Measurements from ENCODE around the gene LRRC3. TPM values are rescaled to one million over a fixed set of nuclear protein-coding genes. Genes with fewer than 3 reads are reported as not detected.

LRRC3 gene
- total and polyA plus RNA-seq, 2 of the 8 experiments (the other 6 are each of a cell fraction or from before 2014, with no cell fraction given): 3.1 to 5.4 TPM

- Histone ChIP-seq H3K79me2 (ENCODE audit: control insufficient read depth in 1 of 2, insufficient read depth in 2 of 2, low read length in 2 of 2) (no peaks in the 10 kb centered on the region), H3K4me1 (replicated peaks in 1 of 4; ENCODE audit: control insufficient read depth in 3 of 4, insufficient read depth in 4 of 4, low read length in 3 of 4) (no peaks in the 10 kb centered on the region; a peak in 1 of 7 replicates), H4K91ac (replicated peaks; ENCODE audit: insufficient read length, low read length) (no peak overlapping the region), H3K36me3 (ENCODE audit: control insufficient read depth in 2 of 4, insufficient read depth in 4 of 4, low read length in 3 of 4) (no peaks in the 10 kb centered on the region), H3K4me3 (ENCODE audit: extremely low read depth in 1 of 4, insufficient read depth in 2 of 4, low read depth in 3 of 4, low read length in 4 of 4) (no peak overlapping the region), H3K56ac (replicated peaks; ENCODE audit: insufficient read length, low read depth, low read length) (no peak overlapping the region), H3K9ac (replicated peaks in 1 of 4; ENCODE audit: extremely low read depth in 1 of 4, low read depth in 3 of 4, low read length in 3 of 4) (no peak overlapping the region), H4K20me1 (replicated peaks in 1 of 2; ENCODE audit: control insufficient read depth in 1 of 2, insufficient read depth in 2 of 2, low read length in 2 of 2) (no peaks in the 10 kb centered on the region), H3K4ac (replicated peaks; ENCODE audit: insufficient read length, low read depth, low read length) (no peak overlapping the region), H3K14ac (ENCODE audit: insufficient read length) (no peak overlapping the region), H2BK15ac (ENCODE audit: low read length) (no peak overlapping the region), H3K27ac (ENCODE audit: low read depth, low read length) (no peak overlapping the region), H3K23ac (ENCODE audit: insufficient read length) (no peak overlapping the region), H2BK20ac (ENCODE audit: low read length) (no peak overlapping the region), H3K18ac (ENCODE audit: extremely low read depth, low read length) (no peak overlapping the region), H3K79me1 (ENCODE audit: low read depth, low read length) (no peaks in the 10 kb centered on the region), H2BK5ac (ENCODE audit: low read depth, low read length) (no peak overlapping the region), H2BK120ac (replicated peaks; ENCODE audit: low read depth, low read length) (no peak overlapping the region), H4K5ac (ENCODE audit: insufficient read length, low read depth, low read length) (no peak overlapping the region), H3K27me3 (replicated peaks in 1 of 4; ENCODE audit: control insufficient read depth in 3 of 4, extremely low read depth in 1 of 4, insufficient read depth in 3 of 4, low read length in 3 of 4) (no peaks in the 10 kb centered on the region), H3K9me3 (ENCODE audit: insufficient read depth in 2 of 2, low read depth in 1 of 2, low read length in 1 of 2) (no peaks in the 10 kb centered on the region), H2AFZ (ENCODE audit: low read length) (no peak overlapping the region), H3K23me2 (ENCODE audit: low read depth, low read length) (no peaks in the 10 kb centered on the region), H2AK5ac (ENCODE audit: low read depth, low read length) (no peak overlapping the region), H2BK12ac (ENCODE audit: low read depth, low read length) (no peak overlapping the region), H4K8ac (ENCODE audit: extremely low read depth, insufficient read depth, low read length) (peak overlapping the region; percentile 35; the same call in 1 of the 2 replicates), H3K4me2 (ENCODE audit: insufficient read depth in 1 of 2, low read depth in 2 of 2, low read length in 2 of 2) (no peak overlapping the region)
- TF ChIP-seq SUZ12 (IDR thresholded peaks at IDR 0.05; ENCODE audit: low read length): no peak
- no peak for TF ChIP-seq CEBPB (IDR thresholded peaks at IDR 0.05; ENCODE audit: low read depth, low read length)
- TF ChIP-seq KDM1A (IDR thresholded peaks at IDR 0.05; ENCODE audit: borderline replicate concordance, low read length): no peak
- TF ChIP-seq TAF1 (IDR thresholded peaks at IDR 0.05; ENCODE audit: low read depth, low read length): no peak
- TF ChIP-seq EGR1 (IDR thresholded peaks at IDR 0.05; ENCODE audit: borderline replicate concordance, low read depth, low read length): no peak
- no peak for TF ChIP-seq SAP30 (IDR thresholded peaks at IDR 0.05; ENCODE audit: insufficient read depth, insufficient replicate concordance, low read length)
- TF ChIP-seq SRF (IDR thresholded peaks at IDR 0.05; ENCODE audit: low read depth, low read length): no peak
- no peak for TF ChIP-seq E2F6 (IDR thresholded peaks at IDR 0.05)
- no peak for TF ChIP-seq SIX5 (IDR thresholded peaks at IDR 0.05; ENCODE audit: low read depth, low read length)
- TF ChIP-seq BCL11A (IDR thresholded peaks at IDR 0.05; ENCODE audit: low read depth in 2 of 2, low read length in 2 of 2): no peak
- no peak for TF ChIP-seq YY1 (IDR thresholded peaks at IDR 0.05; ENCODE audit: low read depth, low read length)
- TF ChIP-seq GTF2F1 (IDR thresholded peaks at IDR 0.05; ENCODE audit: borderline replicate concordance, low read depth, low read length): no peak
- TF ChIP-seq MAX (IDR thresholded peaks at IDR 0.05): no peak
- POLR2A ChIA-PET (ENCODE audit: partially characterized antibody): interaction anchor here (0.6 to 1.6 kb wide), 2 partner anchors 42 to 47 kb away, joined by 3 to 4 read pairs; no protein-coding TSS in a partner anchor
- CTCF ChIA-PET (ENCODE audit: partially characterized antibody): interaction anchor here (0.5 to 2.0 kb wide), 10 partner anchors 9 to 1228 kb away, joined by 3 to 10 read pairs (median 3); no protein-coding TSS in a partner anchor
- no peak for FAIRE-seq
- DNase-seq (ENCODE audit: low read depth in 1 of 2, low spot score in 2 of 2): no peak
- WGBS, 2 experiments (ENCODE audit: extremely low coverage in 1 of 2, insufficient coverage in 1 of 2, insufficient read length in 1 of 2, insufficient replicate concordance in 2 of 2, low coverage in 1 of 2, low lambda C conversion rate in 2 of 2, missing lambda C conversion rate in 1 of 2): 96% methylated on average over 21 of the region's 34 CpGs; no CpG with 5 or more reads in 1 of the 2 experiments
These were observed 16.6 kb upstream of the LRRC3 start for GRCh38 chr21:44438531-44439210.

Measured in H1 (cell line).